ENCODE results near the gene PID1.
"Not testable (repeated sequence)": the region's sequence is repeated elsewhere in the genome, so short reads cannot be mapped to it uniquely, and the experiment has no call there.

The PID1 gene

DNA sequence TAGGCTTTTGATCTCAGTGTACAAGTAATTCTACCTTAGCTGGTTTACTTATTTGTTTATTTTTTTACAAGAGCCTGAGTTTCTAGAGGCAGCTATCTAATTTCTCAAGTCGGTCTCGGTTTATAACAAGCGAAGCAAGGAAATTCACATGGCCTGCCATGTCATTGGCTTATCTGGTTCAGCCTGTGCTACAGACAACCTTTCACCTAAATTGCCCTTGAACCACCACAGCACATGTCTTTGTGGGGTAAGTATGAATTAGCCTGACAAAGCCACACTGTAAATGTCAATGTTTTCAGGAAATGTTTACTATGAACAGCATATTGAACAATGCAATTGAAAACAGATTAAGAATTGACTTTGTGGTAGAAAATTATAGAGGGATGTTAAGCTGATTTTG lies 167.1 kb downstream of the PID1 start:
- no peak for DNase-seq

DNA sequence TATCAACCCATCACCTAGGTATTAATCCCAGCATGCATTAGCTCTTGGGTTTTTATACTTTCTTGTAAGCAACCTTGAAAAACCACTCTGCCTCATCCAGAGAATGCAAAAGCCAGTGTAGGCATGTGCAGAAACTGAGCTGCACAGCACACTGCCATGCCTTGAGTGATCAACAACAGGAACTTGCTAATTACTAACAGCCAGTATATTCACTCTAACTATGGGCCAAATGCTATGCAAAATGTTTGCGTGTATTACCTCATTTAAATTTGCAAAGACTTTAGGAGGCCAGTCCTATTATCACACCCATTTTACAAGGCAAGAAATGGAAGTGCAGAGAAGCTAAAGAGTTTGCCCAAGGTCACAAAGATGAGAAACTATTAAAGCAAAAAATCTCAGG lies 169.8 kb downstream of the PID1 start:
- no peak for DNase-seq

DNA sequence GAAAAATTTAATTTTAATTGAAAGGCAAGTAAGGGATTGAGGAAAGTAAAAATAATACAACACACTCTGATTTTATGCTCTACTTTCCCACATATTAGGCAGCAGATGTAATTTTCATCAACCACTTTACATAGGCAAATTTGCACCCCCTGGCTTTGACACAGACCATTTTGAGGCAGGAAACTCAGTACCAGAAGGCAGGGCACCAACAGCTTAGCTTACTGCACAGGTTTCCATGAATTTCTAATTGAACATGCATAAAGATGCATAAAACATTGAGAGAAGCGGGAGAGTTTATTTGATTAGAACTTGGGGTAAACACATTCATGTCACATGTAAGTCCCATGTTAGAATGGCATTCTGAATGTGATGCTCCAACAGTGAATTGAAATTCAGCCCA lies 171.9 kb downstream of the PID1 start:
- no peak for DNase-seq

DNA sequence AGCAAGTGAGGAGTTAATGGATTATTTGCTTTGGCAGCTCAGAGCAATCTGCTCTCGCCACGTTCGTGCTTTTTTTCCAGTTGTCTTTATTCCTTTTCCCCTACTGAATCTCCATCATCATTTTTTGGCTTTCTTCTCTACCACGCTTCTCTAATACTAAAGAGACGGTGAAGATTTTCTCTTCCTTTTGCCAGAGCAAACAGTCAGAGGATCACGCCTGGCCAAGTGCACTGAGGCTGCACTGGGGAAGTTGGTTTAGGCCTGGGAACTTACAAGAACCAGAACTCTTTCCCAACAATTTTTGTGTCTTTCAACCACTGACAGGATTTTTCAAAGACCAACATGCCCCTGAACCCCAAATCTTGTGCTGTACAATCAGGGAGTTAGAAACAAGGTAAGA lies 172.3 kb downstream of the PID1 start:
- DNase-seq = no peak

DNA sequence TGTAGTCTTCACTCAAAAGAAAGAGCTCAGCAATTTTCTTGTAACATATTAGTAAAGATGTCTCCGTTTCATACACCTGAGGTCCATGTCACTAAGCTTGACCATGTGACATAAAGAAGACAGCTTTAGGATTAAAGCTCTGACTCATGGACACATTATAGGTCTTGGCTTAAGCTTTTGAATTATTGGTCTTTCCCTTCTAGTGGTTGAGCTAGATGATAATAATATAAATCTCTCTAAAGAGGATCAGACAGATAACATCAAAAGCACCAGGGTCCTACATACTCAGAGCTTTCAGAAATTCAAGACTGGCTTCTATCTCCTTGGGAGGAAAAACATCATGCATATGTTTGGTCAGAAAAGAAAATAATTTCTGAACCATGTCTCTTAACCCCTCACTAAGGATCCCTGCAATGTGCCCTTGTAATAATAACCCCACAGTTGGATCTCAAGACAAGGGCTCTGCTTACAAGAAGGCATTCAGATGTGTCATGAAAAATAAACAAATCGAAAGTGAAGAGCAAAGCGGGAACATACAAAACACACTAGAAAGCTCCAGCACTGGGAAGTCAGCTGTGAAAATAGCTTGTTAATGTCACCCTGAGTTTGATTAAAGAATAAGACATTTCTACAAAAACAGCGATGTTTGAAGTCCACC lies 174.5 kb downstream of the PID1 start:
- DNase-seq = no peak

DNA sequence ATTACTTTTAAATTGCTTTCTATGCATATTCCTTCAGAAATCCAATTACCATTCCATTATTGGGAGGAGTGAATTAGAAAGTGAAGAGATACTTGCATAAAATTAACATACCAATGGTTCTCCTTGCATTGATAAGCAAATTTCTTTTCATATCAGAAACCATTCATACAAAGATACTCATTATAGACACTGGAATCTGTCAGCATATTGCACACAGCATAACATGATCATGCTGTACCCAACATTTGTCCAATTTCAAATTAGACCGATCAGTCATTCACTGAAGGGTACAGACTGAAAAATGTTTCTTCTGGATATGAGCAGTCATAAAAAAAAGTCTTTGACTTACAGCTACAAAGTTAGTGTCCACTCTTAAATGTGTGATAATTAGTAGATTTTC lies 175.6 kb downstream of the PID1 start:
- DNase-seq = no peak

DNA sequence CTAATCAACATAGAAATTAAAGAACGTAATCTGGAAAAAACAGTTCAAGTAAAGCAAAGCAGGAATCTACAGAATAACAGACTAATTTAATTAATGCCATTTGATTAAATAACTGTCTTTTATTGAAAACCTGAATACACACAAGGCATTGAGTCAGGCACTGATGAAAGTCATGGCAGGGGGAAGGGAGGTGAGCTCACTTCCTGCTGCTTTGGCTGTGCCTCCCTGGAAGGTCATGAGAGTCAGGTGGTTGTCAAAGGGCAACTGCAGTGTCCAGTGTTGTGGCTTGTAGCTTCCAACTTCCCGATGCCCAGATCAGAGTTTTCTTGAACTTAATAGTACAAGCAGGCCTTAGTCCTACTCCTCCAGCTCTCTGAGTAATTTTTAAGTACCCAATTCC lies 180.9 kb downstream of the PID1 start:
- no peak for DNase-seq

DNA sequence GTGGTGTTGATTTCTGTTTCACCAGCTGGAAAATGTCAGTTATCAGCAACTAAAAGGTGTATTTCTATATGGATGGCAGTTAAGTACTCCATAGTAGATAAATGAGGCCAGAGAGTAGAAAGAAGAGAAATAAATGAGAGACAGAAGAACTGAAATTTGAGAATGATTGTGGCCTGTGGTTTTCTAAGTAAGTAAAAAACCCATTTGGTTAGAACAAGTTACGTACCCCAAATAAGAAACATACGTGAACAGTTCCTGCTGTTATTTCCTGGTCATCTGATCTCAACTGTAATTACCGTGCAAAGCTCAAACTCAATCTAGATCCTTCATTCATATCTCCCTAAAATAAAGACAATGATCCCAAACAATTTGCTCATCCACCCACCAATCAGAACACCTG lies 181.3 kb downstream of the PID1 start:
- no peak for DNase-seq

DNA sequence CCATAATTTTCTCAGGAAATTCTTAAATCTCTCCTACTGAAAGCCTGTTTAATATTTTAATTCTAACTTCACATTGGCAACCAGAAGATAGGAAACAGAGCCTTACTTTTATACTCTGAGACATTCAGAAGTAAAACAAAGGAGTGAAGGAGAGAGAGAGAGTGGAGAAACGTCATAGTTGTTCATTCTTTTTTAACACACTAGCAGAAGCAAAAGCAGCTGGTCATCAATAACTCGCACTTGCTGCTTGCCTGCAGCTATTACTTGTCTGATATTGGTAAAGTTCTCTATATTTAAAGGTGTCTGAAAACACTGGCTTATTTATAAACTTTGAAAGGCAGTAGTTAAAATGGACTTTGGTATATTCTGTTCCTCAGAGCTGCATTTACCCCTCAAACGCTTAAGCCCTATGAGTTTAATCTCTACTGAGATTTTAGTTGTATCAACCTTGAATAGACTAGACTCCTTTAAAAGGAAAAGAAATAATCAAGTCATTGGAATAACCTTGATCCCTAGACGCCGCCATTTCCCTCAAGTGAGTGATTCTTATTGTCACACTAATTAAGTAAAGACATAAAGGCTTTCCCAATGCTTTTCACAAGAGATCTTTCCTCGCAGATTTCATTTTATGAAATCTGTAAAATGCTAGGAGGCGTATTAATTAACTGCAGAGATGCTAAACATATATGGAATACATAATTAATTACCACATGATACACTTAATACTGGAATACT lies 182.0 kb downstream of the PID1 start:
- no peak for DNase-seq

DNA sequence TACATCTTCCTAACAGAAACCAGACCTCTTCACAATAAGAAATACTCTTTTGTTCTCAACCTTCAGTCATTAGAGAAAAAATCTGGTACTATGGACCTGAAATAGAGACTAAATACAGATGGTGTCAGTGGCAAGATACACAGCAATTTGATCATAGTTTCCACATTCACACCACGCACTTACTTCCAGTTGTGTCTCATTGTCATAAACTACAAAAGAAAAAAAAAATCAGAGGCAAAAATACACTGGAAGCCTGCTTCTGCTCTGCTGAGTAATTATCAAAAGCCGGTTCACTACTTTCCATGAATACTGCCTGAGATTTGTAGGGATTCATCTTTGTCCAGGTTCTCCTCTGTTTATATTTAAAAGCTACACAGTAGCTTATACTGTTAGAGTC lies 182.6 kb downstream of the PID1 start:
- DNase-seq = no peak

DNA sequence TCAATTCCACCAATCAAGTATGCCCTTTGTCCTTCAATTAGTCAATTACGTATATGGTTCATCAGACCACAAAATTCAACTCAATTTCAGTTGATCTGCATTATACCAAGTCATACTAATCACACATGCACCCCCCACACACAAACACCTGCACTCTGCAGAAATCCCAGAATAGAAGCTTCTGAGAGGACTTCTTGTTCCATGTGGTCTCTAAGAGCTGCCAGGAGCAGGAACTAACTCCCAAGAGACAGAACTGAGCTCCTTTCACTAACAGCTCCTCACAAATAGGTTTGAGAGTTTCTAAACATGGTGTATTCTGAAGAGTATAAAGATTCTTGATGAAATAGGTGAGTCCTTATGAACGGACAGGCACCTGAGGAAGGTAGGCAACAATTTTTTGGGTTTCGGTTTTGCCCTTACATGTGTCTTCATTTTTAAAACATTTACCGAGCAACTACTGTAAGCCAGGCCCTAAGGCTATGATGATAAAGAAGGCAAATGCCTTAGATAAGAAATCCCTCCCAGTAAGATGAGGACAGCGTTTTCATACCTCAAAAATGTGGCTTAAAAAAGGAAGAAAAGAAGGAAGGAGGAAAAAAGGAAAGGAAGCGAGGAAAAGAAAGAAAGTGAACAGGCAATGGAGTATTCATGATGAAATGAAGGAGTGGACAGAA lies 183.1 kb downstream of the PID1 start:
- DNase-seq = no peak

DNA sequence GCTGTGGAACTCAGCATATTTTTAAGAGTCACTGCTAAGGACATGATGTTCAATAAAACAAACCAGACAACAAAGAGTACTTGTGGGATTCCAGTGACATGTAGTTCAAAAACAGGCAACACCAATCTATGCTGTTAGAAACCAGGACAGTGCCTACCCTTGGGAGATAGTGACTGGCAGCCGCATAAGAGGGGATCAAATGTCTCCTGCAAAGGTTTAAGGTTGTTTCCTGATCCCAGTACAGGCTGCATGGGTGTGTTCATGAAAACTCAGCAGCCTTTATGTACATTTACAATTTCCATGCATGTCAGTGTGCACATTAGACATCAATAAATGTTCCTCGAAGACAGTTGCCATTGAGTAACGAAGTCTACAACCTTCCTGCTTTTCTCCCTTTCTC lies 183.8 kb downstream of the PID1 start:
- no peak for DNase-seq

DNA sequence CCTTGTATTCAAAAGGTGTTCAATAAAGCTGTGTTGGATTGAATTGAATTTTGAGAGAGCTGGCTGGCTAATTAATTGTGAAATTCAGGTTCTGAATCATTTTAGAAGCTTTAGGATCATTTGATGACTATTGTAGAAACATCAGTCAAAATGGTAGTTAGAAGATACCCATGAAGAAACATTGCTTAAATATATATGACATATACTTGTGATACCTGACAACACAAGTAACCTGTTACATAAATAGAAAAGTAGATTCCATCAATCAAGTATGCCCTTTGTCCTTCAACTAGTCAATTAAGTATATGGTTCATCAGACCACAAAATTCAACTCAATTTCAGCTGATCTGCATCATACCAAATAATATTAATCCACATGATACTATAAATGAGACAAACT lies 185.6 kb downstream of the PID1 start:
- no peak for DNase-seq

DNA sequence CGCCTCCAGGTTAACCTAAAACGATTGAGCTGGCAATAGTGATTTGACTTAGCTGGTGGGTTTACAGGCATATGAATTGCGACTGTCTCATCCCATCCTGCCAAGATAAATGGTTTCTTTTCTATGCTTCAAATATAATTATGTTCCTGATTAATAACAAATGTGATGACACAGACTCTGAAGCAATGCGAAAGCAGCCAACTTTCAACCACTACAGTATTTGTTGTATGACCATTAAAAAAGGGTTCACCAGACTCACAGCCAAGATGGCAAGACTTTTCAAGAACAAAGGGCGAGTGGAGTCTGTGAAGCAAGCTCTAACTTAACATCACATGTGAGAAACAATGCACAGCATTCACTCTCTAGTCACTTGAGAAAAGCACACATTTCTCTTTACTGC lies 186.6 kb downstream of the PID1 start:
- no peak for DNase-seq

DNA sequence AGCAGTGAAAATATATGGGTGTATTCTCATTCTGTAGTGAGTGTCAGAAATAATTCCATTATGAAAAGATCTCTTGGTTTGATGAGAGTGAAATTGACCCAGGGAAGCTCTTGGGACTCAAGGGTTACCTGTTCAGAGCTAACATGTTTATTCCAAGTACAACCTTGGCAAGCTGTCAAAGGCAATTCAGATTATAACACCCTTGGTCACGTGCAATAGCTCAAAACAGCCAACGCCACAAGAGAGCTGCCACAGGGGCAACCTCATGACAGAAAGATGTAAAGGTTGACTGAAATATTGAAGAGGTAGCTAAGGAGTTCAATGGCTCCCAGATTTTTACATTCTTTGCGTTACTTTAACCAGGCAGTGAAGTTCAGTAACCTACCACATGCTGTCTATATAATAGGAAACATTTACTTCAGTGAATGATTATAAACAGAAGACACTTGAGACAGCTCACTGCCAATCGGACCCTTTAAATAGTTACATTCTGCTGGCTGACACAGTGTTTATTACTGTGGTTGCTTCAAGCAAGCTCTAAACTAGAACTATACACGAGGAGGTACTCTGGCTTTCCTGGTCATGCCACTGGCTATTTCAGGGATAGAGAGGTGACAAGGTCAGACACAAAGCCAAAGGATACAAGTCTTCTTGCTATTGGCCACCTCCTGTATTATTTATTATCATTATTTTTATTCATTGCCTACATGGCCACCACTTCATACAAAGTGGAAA lies 187.3 kb downstream of the PID1 start:
- no peak for DNase-seq

DNA sequence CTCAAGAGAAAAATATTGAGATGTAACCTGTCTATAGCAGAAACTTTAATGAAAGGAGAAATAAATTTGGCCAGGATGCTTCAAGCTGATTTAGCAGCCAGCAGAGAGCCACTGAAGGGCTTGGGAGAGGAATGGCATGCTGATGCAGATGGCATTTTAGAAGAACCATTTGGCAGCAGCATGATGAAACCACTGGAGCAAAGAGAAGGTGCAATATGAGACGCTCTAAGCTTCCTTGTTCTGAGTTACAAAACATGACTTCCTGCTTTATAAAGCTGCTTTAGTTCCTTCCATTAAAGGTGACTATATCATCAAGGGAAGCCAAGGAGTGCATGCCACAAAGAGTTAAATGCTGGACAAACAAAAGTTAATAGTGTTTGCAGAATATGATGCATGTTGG lies 189.7 kb downstream of the PID1 start:
- no peak for DNase-seq

DNA sequence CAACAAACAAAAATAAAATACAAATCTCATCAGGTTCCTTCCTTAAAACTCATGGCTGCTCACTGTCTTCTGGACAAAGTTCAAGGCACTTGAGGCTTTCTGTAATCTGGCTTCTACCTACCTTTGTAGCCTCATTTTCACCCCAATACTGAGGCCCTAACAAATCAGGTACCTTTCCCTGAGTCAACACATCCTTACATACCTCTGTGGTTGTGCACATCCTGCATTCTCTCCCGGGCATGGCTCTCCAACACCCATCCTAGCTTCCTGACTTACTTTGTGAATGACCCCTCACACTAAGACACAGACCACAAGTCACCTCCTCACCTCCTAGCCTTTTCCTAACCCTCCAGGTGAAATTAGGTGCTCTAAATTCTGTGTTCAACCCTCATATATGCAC lies 190.9 kb downstream of the PID1 start:
- no peak for DNase-seq

DNA sequence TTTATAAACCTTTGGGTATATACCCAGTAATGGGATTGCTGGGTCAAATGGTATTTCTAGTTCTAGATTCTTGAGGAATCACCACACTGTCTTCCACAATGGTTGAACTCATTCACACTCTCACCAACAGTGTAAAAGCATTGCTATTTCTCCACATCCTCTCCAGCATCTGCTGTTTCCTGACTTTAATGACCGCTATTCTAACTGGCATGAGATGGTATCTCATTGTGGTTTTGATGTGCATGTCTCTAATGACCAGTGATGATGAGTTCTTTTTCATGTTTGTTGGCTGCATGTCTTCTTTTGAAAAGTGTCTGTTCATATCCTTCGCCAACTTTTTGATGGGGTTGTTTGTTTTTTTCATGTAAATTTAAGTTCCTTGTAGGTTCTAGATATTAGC lies 194.2 kb downstream of the PID1 start:
- DNase-seq = not testable (repeated sequence)

DNA sequence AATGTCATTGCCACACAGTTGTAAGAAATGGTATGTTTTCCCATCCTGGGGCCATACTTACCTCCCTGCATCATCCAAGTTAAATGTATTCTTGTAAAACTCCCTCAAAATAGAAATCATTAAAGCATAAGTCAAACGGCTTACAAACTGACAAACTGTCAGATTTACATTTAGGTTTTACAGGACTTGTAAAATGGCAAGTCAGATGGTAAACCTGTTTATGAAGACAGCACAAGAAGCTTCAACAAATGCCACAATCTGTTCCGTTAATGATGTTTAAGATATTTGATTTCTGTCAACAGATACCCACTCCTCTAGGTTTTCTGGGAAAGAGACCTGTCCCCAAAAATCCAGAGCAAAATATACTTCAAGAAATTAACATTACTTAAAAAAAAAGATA lies 197.2 kb downstream of the PID1 start:
- DNase-seq = no peak

DNA sequence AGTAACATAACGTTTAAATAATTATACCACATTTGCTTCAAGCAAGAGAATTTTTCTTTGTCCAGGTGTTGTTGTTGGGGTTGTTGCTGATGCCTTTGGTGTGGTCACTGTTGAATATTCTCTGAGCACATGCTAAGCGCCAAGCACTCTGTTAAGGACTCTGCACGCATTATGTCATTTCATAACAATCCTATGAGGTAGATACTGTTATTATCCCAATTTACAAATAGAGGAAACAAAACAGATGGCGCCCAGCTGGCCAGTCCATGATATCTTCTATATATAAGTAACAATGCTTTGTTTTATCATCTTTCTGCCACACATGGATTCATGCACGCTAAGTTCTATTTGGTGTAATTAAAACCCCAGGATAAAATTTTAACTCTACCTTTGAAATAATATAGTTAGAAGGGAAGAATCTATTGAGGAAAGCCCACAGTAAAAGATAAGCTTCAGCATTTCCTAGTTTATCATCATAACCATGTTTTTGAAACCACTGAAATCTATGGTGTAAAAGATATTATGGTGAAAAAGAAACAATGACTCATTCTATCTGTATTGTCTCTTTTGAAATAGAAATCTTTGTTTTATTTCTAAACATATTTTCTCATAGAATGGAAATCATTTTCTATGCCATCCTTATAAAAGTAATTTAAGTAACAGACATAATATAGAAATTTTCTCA lies 199.7 kb downstream of the PID1 start:
- no peak for DNase-seq

DNA sequence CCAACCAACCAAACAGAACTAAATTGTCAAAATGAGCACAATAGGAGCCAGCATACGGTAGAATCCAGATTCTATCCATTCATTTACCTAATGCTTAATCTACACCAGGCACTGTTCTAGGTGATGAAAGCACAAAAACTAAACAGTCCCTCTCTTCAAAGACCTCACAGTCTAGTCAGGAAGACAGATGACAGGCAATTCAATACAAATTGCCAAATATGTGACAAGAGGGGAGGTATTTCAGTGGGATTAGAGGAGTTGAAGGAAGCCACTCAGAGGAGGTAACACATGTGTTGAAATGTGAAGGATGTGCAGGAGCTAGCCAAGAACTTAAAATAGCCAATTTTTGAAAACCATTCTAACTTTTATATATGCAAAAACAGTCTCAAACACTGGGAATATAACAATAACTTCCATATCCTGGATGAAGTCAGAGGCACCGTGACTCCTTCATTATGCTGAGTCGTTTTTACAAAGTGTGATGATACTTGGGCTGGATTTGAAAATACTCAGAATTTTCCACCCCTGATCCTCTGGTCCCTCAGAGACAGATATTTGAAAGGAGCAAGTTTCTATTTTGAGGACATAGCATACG lies 204.9 kb downstream of the PID1 start:
- DNase-seq = no peak

DNA sequence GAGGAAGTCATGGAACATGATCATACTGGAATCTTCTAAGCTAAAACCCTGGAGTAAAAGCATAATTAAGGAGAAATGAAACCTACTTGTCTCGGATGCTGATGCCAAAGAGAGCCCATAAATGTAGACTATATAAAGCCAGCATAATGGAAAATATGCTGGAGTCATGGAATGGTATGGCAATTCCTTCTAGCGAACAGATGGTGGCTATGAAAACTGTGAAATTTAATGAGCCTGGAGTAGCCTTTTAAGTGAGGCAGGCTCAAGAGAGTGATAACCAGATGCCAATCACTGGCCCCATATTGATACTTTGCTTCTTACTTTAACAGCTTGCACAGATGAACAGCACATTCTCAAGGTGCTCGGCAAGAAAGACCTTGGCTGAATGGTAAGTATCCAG lies 206.3 kb downstream of the PID1 start:
- DNase-seq = no peak

DNA sequence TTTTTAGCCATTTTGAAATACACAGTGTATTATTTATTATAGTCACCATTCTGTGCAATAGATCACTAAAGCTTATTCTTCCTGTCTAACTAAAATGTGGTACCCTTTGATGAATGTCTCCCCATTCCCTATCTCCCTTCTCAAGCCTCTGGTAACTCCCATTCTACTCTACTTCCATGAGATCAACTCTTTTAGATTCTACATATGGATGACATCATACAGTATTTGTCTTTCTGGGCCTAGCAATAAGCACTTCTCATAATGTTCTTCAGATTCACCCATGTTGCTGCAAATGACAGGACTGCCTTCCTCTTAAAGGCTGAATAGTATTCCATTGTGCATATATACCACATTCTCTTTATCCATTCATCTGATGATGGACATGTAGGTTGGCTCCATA lies 210.9 kb downstream of the PID1 start:
- DNase-seq = no peak

All from NCI-H1417 treated with DMSO at 0.1 percent for 48 hours (cell line).